ENCODE results near the gene HHAT.

The HHAT gene

GRCh38 chr1:210625715-210626114, 297.0 kb downstream of the HHAT start:
- no peak for TF ChIP-seq CTCF (conservative IDR thresholded peaks at IDR 0.05; ENCODE audit: low read length)
- no peak for DNase-seq (ENCODE audit: low read depth)
- H3K4me3 ChIP-seq (ENCODE audit: low read length), result no peak overlapping the region

GRCh38 chr1:210626341-210626740, 297.6 kb downstream of the HHAT start:
- no peak for TF ChIP-seq CTCF (conservative IDR thresholded peaks at IDR 0.05; ENCODE audit: low read length)
- no peak for DNase-seq (ENCODE audit: low read depth)
- H3K4me3 ChIP-seq (ENCODE audit: low read length), result no peak overlapping the region

- DNase-seq (ENCODE audit: low read depth), result no peak
- H3K4me3 ChIP-seq (ENCODE audit: low read length), result no peak overlapping the region
- TF ChIP-seq CTCF (conservative IDR thresholded peaks at IDR 0.05; ENCODE audit: low read length), result no peak
Measured at GRCh38 chr1:210627755-210628154, 299.1 kb downstream of the HHAT start.

GRCh38 chr1:210629276-210629675, 300.6 kb downstream of the HHAT start:
- no peak for TF ChIP-seq CTCF (conservative IDR thresholded peaks at IDR 0.05; ENCODE audit: low read length)
- H3K4me3 ChIP-seq (ENCODE audit: low read length), result no peak overlapping the region
- DNase-seq (ENCODE audit: low read depth), result no peak

- H3K4me3 ChIP-seq (ENCODE audit: low read length), result no peak overlapping the region
- DNase-seq (ENCODE audit: low read depth), result no peak
- no peak for TF ChIP-seq CTCF (conservative IDR thresholded peaks at IDR 0.05; ENCODE audit: low read length)
Measured at GRCh38 chr1:210631399-210631798, 302.7 kb downstream of the HHAT start.

GRCh38 chr1:210633140-210633539, 304.4 kb downstream of the HHAT start:
- no peak for DNase-seq (ENCODE audit: low read depth)
- TF ChIP-seq CTCF (conservative IDR thresholded peaks at IDR 0.05; ENCODE audit: low read length), result no peak
- no peak overlapping the region for H3K4me3 ChIP-seq (ENCODE audit: low read length)

- no peak for TF ChIP-seq CTCF (conservative IDR thresholded peaks at IDR 0.05; ENCODE audit: low read length)
- no peak for DNase-seq (ENCODE audit: low read depth)
- no peak overlapping the region for H3K4me3 ChIP-seq (ENCODE audit: low read length)
Measured at GRCh38 chr1:210633636-210634035, 304.9 kb downstream of the HHAT start.

Measured in AG10803 (cell line).